ENCODE measurements around the gene MAP2K1.

DNA sequence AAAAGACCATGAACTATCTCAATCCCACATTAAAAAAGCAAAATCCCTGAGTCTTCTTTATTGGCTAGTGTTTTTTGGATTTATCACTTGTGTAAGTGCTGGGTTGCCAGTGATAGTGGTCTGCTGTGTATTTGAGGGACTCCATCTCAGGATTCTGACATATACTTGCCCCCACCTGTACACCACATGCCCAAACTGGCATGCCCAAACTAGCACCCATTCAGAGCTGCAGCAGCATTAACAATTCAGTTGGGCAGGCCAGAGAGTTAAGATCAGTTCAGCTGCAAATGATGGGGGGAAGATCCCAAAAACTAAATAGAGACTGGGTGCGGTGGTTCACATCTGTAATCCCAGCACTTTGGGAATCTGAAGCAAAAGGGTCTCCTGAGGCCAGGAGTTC is 23.9 kb upstream of the MAP2K1 start:
- TF ChIP-seq, protein P1, sequence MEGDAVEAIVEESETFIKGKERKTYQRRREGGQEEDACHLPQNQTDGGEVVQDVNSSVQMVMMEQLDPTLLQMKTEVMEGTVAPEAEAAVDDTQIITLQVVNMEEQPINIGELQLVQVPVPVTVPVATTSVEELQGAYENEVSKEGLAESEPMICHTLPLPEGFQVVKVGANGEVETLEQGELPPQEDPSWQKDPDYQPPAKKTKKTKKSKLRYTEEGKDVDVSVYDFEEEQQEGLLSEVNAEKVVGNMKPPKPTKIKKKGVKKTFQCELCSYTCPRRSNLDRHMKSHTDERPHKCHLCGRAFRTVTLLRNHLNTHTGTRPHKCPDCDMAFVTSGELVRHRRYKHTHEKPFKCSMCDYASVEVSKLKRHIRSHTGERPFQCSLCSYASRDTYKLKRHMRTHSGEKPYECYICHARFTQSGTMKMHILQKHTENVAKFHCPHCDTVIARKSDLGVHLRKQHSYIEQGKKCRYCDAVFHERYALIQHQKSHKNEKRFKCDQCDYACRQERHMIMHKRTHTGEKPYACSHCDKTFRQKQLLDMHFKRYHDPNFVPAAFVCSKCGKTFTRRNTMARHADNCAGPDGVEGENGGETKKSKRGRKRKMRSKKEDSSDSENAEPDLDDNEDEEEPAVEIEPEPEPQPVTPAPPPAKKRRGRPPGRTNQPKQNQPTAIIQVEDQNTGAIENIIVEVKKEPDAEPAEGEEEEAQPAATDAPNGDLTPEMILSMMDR (IDR thresholded peaks at IDR 0.05): no peak
- no peak for TF ChIP-seq POLR2A (IDR thresholded peaks at IDR 0.05)
